Osteocyte (in vitro differentiated cells): ENCODE data around the gene MYCL. TPM values are rescaled to one million over a fixed set of nuclear protein-coding genes. Genes with fewer than 3 reads are reported as not detected.

ENCODE experiments used
- DNase-seq: peaks from one replicate; pipeline ENCODE4 v3.0.0; 2021; ENCODE audit warnings: mixed read lengths; ENCODE audit not compliant: unreplicated experiment; ENCODE audit errors: extremely low spot score
- H3K27ac Mint-ChIP-seq: one replicate; pipeline ENCODE4 v1.8.0; 2021; ENCODE audit warnings: mild to moderate bottlenecking, mixed read lengths; ENCODE audit not compliant: unreplicated experiment
- H3K27me3 Mint-ChIP-seq: one replicate; pipeline ENCODE4 v1.8.0; 2021; ENCODE audit warnings: mixed read lengths; ENCODE audit not compliant: unreplicated experiment
- H3K36me3 Mint-ChIP-seq: one replicate; pipeline ENCODE4 v1.8.0; 2021; ENCODE audit warnings: mixed read lengths; ENCODE audit not compliant: unreplicated experiment
- H3K4me1 Mint-ChIP-seq: one replicate; pipeline ENCODE4 v1.8.0; 2021; ENCODE audit warnings: mixed read lengths; ENCODE audit not compliant: unreplicated experiment
- H3K4me3 Mint-ChIP-seq: one replicate; pipeline ENCODE4 v1.8.0; 2021; ENCODE audit warnings: mild to moderate bottlenecking, moderate library complexity, mixed read lengths; ENCODE audit not compliant: unreplicated experiment
- H3K9me3 Mint-ChIP-seq: one replicate; pipeline ENCODE4 v1.8.0; 2021; ENCODE audit warnings: mixed read lengths; ENCODE audit not compliant: unreplicated experiment
- CTCF ChIP-seq: fragments of 200-600 bp; sonication (generic); IDR thresholded peaks from 2 replicates; pipeline ENCODE4 v1.5.0; 2021; ENCODE audit warnings: antibody characterized with exemption, mild to moderate bottlenecking, moderate library complexity
- total RNA-seq: library from RNA; stranded (reverse); gene quantifications from 2 replicates; pipeline ENCODE4 v1.2.1, GENCODE V29; 2021

The MYCL gene
- total RNA-seq, 1 donor from 2014 or later: 0.21 TPM

DNA sequence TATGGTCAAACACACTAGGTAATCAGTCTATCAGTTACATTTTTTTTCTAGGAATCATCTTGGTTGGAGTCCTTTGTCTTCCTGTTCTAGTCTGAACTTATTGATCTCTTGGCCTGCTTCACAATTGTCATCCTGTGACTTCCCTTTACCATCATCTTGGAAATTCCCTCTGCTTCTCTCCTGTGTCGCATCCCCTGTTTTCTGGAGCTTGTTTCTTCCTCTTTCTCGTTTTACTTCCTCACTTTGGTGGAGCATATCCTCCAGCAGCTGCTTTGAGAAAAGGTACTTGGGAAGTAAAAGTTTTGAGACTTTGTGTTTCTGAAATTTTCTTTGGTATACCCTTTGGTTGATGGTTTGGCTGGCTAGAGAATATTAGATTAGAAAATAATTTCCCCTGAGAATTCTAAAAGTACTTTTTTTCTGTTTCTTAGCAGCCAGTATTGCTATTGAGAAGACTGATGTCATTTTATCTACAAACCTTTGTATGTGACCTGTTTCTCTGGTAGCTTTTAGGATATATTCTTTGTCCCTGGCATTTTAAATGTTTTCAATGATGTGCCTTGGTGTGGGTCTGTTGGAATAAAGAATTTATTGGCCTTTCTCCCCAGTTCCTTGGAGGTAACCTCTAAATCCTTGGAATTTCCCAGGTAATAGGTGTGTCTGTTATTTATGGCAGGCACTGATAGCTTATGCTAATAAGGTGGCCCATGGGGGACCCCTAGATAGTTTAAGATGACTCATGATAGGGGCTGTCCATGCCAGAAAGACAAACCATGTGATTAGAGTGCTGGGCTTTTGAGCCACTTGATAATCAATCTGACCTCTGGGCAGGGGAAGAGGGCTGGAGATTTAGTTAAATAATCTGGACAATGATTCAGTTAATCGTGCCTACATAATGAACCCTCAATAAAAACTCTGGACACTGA, 6.1 kb upstream of the MYCL start:
- Mint-ChIP-seq H3K4me3 (no peak overlapping the region), H3K4me1 (no peaks in the 10 kb centered on the region), H3K9me3 (peaks cover 8% of the 10 kb centered on the region), H3K36me3 (no peaks in the 10 kb centered on the region), H3K27ac (no peak overlapping the region), H3K27me3 (peaks cover 54% of the 10 kb centered on the region)
- no peak for DNase-seq
- no peak for TF ChIP-seq CTCF

GRCh38 chr1:39905172-39905571, 3.5 kb upstream of the MYCL start:
- H3K9me3 Mint-ChIP-seq: peaks cover 8% of the 10 kb centered on the region
- no peaks in the 10 kb centered on the region for H3K36me3 Mint-ChIP-seq
- TF ChIP-seq CTCF: no peak
- H3K4me3 Mint-ChIP-seq: no peak overlapping the region
- no peak for DNase-seq
- H3K4me1 Mint-ChIP-seq: peaks cover 5% of the 10 kb centered on the region
- H3K27me3 Mint-ChIP-seq: peaks cover 57% of the 10 kb centered on the region
- no peak overlapping the region for H3K27ac Mint-ChIP-seq

DNA sequence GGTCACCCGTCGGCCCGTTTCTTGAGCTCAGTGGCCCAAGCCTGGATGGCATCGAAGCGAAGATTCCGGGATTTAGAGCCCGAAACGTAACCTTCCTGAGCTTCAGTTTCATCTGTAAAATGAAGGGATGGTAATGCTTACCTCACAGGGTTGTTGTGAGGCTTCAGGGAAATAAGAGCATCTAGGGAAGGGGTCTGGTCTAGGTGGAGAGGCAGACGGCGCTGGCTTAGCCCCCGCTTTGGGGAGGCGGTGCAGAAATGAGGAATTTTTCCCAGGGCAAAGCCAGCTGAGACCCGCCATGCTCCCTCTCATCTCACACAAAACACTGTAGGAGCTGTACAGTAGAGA, 717 bp upstream of the MYCL start:
- TF ChIP-seq CTCF: no peak
- Mint-ChIP-seq H3K27ac (no peak overlapping the region), H3K4me1 (peaks cover 5% of the 10 kb centered on the region), H3K36me3 (no peaks in the 10 kb centered on the region), H3K27me3 (peaks cover 72% of the 10 kb centered on the region), H3K4me3 (peak overlapping the region; percentile 67), H3K9me3 (no peaks in the 10 kb centered on the region)
- no peak for DNase-seq

- Mint-ChIP-seq H3K9me3 (no peaks in the 10 kb centered on the region), H3K27me3 (peaks cover 73% of the 10 kb centered on the region), H3K4me3 (peak overlapping the region; percentile 54)
Measured at GRCh38 chr1:39901464-39901713, 328 bp downstream of the MYCL start.

More at GRCh38 chr1:39901464-39901713, 328 bp downstream of the MYCL start:
- Mint-ChIP-seq H3K27ac (no peak overlapping the region), H3K36me3 (no peaks in the 10 kb centered on the region), H3K4me1 (peaks cover 5% of the 10 kb centered on the region)
- TF ChIP-seq CTCF: no peak
- no peak for DNase-seq
